Bronchial epithelial cell (primary cell): ENCODE measurements around the gene SLC6A18. TPM values are rescaled to one million over a fixed set of nuclear protein-coding genes. Genes with fewer than 3 reads are reported as not detected.

ENCODE experiments used
- DNase-seq: peaks from one replicate; pipeline ENCODE4 v3.0.0-alpha.2; 2010; ENCODE audit warnings: low read depth
- FAIRE-seq: peaks from 2 replicates; lab custom pipeline; 2011; peaks lifted over from hg19 to GRCh38; lab: Jason Lieb, UNC
- H3K27me3 ChIP-seq: 2 replicates; pipeline ENCODE4 v1.5.1; 2011; ENCODE audit warnings: low read length; ENCODE audit not compliant: control insufficient read depth, insufficient read depth
- H3K36me3 ChIP-seq: 2 replicates; pipeline ENCODE4 v1.5.1; 2011; ENCODE audit warnings: low read length; ENCODE audit not compliant: control insufficient read depth, insufficient read depth
- H3K4me3 ChIP-seq: 2 replicates; pipeline ENCODE4 v1.5.1; 2011; ENCODE audit warnings: mild to moderate bottlenecking, low read depth, low read length, control low read depth
- CTCF ChIP-seq: IDR thresholded peaks from 2 replicates; pipeline ENCODE4 v1.5.1; 2011; ENCODE audit warnings: mild to moderate bottlenecking, moderate library complexity, low read length, control low read depth, inconsistent platforms; ENCODE audit not compliant: insufficient read depth, severe bottlenecking
- total RNA-seq: library from RNA; depleted of rRNA; stranded (reverse); fragments of >200 nt; gene quantifications from 2 replicates; pipeline ENCODE4 v1.2.1, GENCODE V29; 2014

Gene SLC6A18
- total RNA-seq, 1 donor from 2014 or later, result not detected

- H3K4me3 ChIP-seq, result no peak overlapping the region
- TF ChIP-seq CTCF, result no peak
- FAIRE-seq (no peak), DNase-seq (no peak)
- H3K27me3 ChIP-seq, result no peaks in the 10 kb centered on the region
- H3K36me3 ChIP-seq, result no peaks in the 10 kb centered on the region
Observed at GRCh38 chr5:1293416-1294205, 68.4 kb downstream of the SLC6A18 start.

DNA sequence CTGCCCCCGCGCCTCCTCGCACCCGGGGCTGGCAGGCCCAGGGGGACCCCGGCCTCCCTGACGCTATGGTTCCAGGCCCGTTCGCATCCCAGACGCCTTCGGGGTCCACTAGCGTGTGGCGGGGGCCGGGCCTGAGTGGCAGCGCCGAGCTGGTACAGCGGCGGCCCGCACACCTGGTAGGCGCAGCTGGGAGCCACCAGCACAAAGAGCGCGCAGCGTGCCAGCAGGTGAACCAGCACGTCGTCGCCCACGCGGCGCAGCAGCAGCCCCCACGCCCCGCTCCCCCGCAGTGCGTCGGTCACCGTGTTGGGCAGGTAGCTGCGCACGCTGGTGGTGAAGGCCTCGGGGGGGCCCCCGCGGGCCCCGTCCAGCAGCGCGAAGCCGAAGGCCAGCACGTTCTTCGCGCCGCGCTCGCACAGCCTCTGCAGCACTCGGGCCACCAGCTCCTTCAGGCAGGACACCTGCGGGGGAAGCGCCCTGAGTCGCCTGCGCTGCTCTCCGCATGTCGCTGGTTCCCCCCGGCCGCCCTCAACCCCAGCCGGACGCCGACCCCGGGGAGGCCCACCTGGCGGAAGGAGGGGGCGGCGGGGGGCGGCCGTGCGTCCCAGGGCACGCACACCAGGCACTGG, 69.1 kb downstream of the SLC6A18 start:
- FAIRE-seq (no peak), DNase-seq (no peak)
- H3K36me3 ChIP-seq, result no peaks in the 10 kb centered on the region
- no peak overlapping the region for H3K4me3 ChIP-seq
- no peaks in the 10 kb centered on the region for H3K27me3 ChIP-seq
- TF ChIP-seq CTCF, result no peak

DNA sequence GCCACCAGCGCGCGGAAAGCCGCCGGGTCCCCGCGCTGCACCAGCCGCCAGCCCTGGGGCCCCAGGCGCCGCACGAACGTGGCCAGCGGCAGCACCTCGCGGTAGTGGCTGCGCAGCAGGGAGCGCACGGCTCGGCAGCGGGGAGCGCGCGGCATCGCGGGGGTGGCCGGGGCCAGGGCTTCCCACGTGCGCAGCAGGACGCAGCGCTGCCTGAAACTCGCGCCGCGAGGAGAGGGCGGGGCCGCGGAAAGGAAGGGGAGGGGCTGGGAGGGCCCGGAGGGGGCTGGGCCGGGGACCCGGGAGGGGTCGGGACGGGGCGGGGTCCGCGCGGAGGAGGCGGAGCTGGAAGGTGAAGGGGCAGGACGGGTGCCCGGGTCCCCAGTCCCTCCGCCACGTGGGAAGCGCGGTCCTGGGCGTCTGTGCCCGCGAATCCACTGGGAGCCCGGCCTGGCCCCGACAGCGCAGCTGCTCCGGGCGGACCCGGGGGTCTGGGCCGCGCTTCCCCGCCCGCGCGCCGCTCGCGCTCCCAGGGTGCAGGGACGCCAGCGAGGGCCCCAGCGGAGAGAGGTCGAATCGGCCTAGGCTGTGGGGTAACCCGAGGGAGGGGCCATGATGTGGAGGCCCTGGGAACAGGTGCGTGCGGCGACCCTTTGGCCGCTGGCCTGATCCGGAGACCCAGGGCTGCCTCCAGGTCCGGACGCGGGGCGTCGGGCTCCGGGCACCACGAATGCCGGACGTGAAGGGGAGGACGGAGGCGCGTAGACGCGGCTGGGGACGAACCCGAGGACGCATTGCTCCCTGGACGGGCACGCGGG, 69.9 kb downstream of the SLC6A18 start, which contains the start of gene TERT:
TERT (minus strand) TSS at position 234 of the 815 bp plus-strand sequence; CDS start at position 155, 79 bp downstream.
- TF ChIP-seq CTCF, result no peak
- no peak within 1 kb of the TSS for H3K4me3 ChIP-seq
- no peak for DNase-seq
- no peaks in the 10 kb centered on the region for H3K36me3 ChIP-seq
- no peak for FAIRE-seq
- H3K27me3 ChIP-seq, result no peaks in the 10 kb centered on the region

- Histone ChIP-seq H3K4me3 (no peak overlapping the region), H3K36me3 (no peaks in the 10 kb centered on the region), H3K27me3 (no peaks in the 10 kb centered on the region)
- TF ChIP-seq CTCF, result no peak
- FAIRE-seq (no peak), DNase-seq (no peak)
Observed at GRCh38 chr5:1295650-1296037, 70.5 kb downstream of the SLC6A18 start.

Other genes with a start within 250 kb of the SLC6A18 start
- gene NKD2, start 216.6 kb upstream of the SLC6A18 start, total RNA-seq, result 0.26 and 0.51 TPM in 2 replicates
- 10.3 and 14.5 TPM in 2 replicates for gene SLC12A7, start 113.3 kb upstream of the SLC6A18 start, total RNA-seq
- not detected in 2 replicates for gene SLC6A19, start 23.8 kb upstream of the SLC6A18 start, total RNA-seq
- gene TERT, start 69.7 kb downstream of the SLC6A18 start, total RNA-seq, result under 0.01 TPM in 1 of 2 replicates, not detected in the other
- 314 and 364 TPM in 2 replicates for gene CLPTM1L, start 119.7 kb downstream of the SLC6A18 start, total RNA-seq
- gene SLC6A3, start 220.1 kb downstream of the SLC6A18 start, total RNA-seq, result not detected in 2 replicates